Uterus (tissue), 4 donors: Measurements from ENCODE around the gene ZMAT5. TPM values are rescaled to one million over a fixed set of nuclear protein-coding genes. Genes with fewer than 3 reads are reported as not detected.

Experiments
- DNase-seq, 2 donors: peaks; one replicate each; pipeline ENCODE4 v3.0.0-alpha.2; 2019 to 2020
- H3K27ac ChIP-seq, 2 donors: fragments of 200-600 bp; sonication (generic); 1 replicate in 1 of 2; 2 replicates in 1 of 2; pipeline ENCODE4 v1.5.1; 2016 to 2018
- H3K27me3 ChIP-seq, 2 donors: fragments of 200-600 bp; sonication (generic); one replicate each; pipeline ENCODE4 v1.5.1; 2018 to 2019; ENCODE audit warnings: control low read depth in 1 of 2
- H3K36me3 ChIP-seq, 2 donors: fragments of 200-600 bp; sonication (generic); one replicate each; pipeline ENCODE4 v1.5.1; 2019; ENCODE audit warnings: control low read depth in 1 of 2
- H3K4me1 ChIP-seq, 2 donors: fragments of 200-600 bp; sonication (generic); one replicate each; pipeline ENCODE4 v1.5.1; 2018 to 2019; ENCODE audit warnings: control low read depth in 1 of 2
- H3K4me3 ChIP-seq, 2 donors: fragments of 200-600 bp; sonication (generic); 1 replicate in 1 of 2; 2 replicates in 1 of 2; pipeline ENCODE4 v1.5.1; 2018 to 2019; ENCODE audit warnings: mild to moderate bottlenecking in 1 of 2
- H3K9me3 ChIP-seq, 2 donors: fragments of 200-600 bp; sonication (generic); one replicate each; pipeline ENCODE4 v1.5.1; 2019; ENCODE audit warnings: control low read depth in 1 of 2
- POLR2A ChIP-seq, 2 donors: fragments of 450-650 bp; IDR thresholded peaks; one replicate each; pipeline ENCODE4 v1.6.1; 2016; ENCODE audit warnings: antibody characterized with exemption in 2 of 2, mild to moderate bottlenecking in 1 of 2, moderate library complexity in 1 of 2
- intact Hi-C: fragments of 100-400 bp; cut with DNase I; formaldehyde crosslinking; loops from one replicate; pipeline ENCODE4 v1.15.1; 2023; ENCODE audit warnings: low total_unique reads
- total RNA-seq, 4 donors: library from RNA; depleted of rRNA in 3 of 4; stranded (reverse); fragments of >200 nt in 3 of 4; gene quantifications; one replicate each; pipeline versions ENCODE4 v1.1.0 to v1.2.4, GENCODE V29; 2014 to 2023
- TF ChIP-seq, protein P1 (sequence below), 4 experiments: fragments of 200-600 bp in 2 of 4; fragments of 450-650 bp in 2 of 4; sonication (generic) in 2 of 4; IDR thresholded peaks; one replicate each; pipeline ENCODE4 v1.5.1; 2016 to 2019; ENCODE audit warnings: antibody characterized with exemption in 4 of 4, mild to moderate bottlenecking in 2 of 4, moderate library complexity in 1 of 4
- donor health status: DM: yes; HTN: yes; CAD: no.

The ZMAT5 gene
- total RNA-seq, 4 donors from 2014 or later, result 12.0 to 47.4 (median 23.4) TPM

GRCh38 chr22:29701155-29701999, 65.4 kb downstream of the ZMAT5 start:
- H3K4me1 ChIP-seq, result no peaks in the 10 kb centered on the region
- no peak overlapping the region for H3K4me3 ChIP-seq
- H3K27me3 ChIP-seq, result peaks cover 0 to 10% of the 10 kb centered on the region in 2 donors
- DNase-seq, result no peak
- no peak for TF ChIP-seq POLR2A (IDR thresholded peaks at IDR 0.05)
- TF ChIP-seq, protein P1, sequence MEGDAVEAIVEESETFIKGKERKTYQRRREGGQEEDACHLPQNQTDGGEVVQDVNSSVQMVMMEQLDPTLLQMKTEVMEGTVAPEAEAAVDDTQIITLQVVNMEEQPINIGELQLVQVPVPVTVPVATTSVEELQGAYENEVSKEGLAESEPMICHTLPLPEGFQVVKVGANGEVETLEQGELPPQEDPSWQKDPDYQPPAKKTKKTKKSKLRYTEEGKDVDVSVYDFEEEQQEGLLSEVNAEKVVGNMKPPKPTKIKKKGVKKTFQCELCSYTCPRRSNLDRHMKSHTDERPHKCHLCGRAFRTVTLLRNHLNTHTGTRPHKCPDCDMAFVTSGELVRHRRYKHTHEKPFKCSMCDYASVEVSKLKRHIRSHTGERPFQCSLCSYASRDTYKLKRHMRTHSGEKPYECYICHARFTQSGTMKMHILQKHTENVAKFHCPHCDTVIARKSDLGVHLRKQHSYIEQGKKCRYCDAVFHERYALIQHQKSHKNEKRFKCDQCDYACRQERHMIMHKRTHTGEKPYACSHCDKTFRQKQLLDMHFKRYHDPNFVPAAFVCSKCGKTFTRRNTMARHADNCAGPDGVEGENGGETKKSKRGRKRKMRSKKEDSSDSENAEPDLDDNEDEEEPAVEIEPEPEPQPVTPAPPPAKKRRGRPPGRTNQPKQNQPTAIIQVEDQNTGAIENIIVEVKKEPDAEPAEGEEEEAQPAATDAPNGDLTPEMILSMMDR (IDR thresholded peaks at IDR 0.05), result no peak
- H3K9me3 ChIP-seq, result no peaks in the 10 kb centered on the region
- intact Hi-C loops, result no loop called here
- no peaks in the 10 kb centered on the region for H3K36me3 ChIP-seq
- no peak overlapping the region for H3K27ac ChIP-seq

- no peak overlapping the region for H3K4me3 ChIP-seq
- no peaks in the 10 kb centered on the region for H3K4me1 ChIP-seq
- intact Hi-C loops, result no loop called here
- TF ChIP-seq POLR2A (IDR thresholded peaks at IDR 0.05), result no peak
- TF ChIP-seq, protein P1 (IDR thresholded peaks at IDR 0.05), result no peak
- peaks cover 0 to 10% of the 10 kb centered on the region in 2 donors for H3K27me3 ChIP-seq
- no peak for DNase-seq
- no peaks in the 10 kb centered on the region for H3K9me3 ChIP-seq
- no peaks in the 10 kb centered on the region for H3K36me3 ChIP-seq
- no peak overlapping the region for H3K27ac ChIP-seq
Measured at GRCh38 chr22:29700900-29701154, 66.0 kb downstream of the ZMAT5 start.

- Histone ChIP-seq H3K27ac (no peak overlapping the region), H3K36me3 (no peaks in the 10 kb centered on the region), H3K4me3 (no peak overlapping the region), H3K27me3 (peaks cover 0 to 10% of the 10 kb centered on the region in 2 donors), H3K9me3 (no peaks in the 10 kb centered on the region), H3K4me1 (no peaks in the 10 kb centered on the region)
- no peak for DNase-seq
- no peak for TF ChIP-seq POLR2A (IDR thresholded peaks at IDR 0.05)
- TF ChIP-seq, protein P1 (IDR thresholded peaks at IDR 0.05), result no peak
- intact Hi-C loops, result no loop called here
Measured at GRCh38 chr22:29700206-29700899, 66.5 kb downstream of the ZMAT5 start.

DNA sequence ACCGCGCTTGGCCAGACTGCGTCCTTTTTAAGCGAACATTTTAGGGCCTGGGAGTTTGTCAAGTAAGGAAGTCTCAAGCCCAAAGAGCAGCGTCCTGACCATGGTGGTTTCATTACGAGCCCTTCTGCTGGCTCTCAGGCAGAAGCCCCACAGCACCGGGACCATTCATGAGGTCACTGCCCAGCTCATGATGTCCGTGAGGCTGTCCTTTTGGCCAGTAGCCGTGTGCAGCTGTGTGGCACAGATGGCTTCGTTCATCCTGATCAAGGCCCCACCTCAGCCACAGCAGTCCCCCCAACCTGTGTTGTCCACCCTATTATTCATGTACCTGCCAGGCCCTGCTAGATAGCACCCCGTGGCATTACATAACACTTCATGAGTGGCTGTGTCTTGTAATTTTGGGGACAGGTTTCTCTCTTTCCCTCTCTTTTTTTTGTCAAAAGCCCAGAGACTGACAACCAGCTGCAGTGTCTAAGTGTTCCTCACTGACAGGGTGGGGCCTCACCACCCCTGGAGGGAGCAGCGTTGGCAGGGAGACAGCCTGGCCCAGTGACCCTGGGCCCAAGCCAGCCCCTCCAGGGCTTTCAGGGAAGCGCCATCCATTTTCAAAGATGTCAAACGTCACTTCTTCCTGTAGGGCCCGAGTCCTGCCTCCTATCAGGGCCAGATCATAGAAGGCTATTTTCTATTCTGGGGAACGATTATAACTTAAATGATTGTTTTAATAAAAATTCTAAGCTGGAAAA, 68.8 kb downstream of the ZMAT5 start:
- no peak for DNase-seq
- Histone ChIP-seq H3K4me1 (no peaks in the 10 kb centered on the region), H3K4me3 (no peak overlapping the region), H3K36me3 (no peaks in the 10 kb centered on the region), H3K27ac (no peak overlapping the region), H3K27me3 (peaks cover 0 to under 1% of the 10 kb centered on the region in 2 donors), H3K9me3 (no peaks in the 10 kb centered on the region)
- TF ChIP-seq POLR2A (IDR thresholded peaks at IDR 0.05), result no peak
- TF ChIP-seq, protein P1 (IDR thresholded peaks at IDR 0.05), result no peak
- intact Hi-C loops, result loop anchor here (10.0 kb wide), 1 partner anchor 387 kb away; the partner anchor contains the start of gene HORMAD2
